Measurements from ENCODE around the gene SP2.

DNA sequence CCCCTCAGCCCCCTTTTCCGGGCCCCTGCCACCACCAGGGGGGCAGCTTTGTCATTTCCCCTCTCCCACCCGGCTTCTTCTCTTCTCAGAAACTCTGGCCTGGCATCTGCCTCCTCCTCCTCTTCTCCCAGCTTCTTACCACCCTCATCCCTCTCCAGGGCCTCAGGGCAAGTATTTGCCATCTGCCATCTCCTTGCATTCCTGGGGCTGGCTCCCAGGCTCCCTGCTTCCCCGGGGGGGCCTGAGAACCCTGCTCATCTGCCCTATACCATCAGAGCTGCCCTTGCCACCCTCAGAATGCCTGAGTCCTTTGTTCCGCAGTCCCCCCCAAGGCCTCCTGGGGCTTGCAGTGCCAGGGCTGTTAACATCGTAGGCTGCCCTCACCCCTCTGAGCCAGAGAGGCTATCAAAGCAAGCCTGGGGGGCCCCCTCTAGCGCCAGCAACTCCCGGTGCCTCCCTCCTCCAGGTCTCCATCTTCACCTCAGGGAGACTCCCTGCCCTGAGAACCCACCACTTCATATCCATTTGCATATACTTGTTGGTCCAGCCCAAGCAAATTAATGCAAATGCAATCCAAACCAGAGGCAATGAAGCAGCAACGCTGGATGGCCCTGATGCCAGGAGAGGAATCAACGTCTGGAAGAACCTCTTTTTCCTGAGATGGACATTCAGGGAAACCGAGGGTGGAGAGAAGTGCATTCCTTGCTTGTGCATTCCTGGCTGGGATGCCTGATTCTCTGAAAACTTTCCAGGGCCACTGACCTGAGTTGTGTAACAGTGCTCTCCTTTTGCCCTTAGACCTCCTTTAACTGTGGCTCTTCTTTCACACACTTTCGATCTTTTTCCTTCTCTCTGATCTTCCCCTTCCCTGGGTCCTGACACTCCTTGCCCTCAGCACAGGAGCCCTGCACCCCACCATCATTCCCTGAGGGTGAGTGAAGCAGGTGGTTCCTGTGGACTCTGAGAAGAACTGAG is 20.7 kb upstream of the SP2 start:
- TF ChIP-seq POLR2A (IDR thresholded peaks at IDR 0.05): no peak
- TF ChIP-seq, protein P1, sequence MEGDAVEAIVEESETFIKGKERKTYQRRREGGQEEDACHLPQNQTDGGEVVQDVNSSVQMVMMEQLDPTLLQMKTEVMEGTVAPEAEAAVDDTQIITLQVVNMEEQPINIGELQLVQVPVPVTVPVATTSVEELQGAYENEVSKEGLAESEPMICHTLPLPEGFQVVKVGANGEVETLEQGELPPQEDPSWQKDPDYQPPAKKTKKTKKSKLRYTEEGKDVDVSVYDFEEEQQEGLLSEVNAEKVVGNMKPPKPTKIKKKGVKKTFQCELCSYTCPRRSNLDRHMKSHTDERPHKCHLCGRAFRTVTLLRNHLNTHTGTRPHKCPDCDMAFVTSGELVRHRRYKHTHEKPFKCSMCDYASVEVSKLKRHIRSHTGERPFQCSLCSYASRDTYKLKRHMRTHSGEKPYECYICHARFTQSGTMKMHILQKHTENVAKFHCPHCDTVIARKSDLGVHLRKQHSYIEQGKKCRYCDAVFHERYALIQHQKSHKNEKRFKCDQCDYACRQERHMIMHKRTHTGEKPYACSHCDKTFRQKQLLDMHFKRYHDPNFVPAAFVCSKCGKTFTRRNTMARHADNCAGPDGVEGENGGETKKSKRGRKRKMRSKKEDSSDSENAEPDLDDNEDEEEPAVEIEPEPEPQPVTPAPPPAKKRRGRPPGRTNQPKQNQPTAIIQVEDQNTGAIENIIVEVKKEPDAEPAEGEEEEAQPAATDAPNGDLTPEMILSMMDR (IDR thresholded peaks at IDR 0.05): no peak
